Left cardiac atrium (tissue), 4 donors: Measurements from ENCODE around the gene ZBTB7B. TPM values are rescaled to one million over a fixed set of nuclear protein-coding genes. Genes with fewer than 3 reads are reported as not detected.
"Not testable (repeated sequence)": the region's sequence is repeated elsewhere in the genome, so short reads cannot be mapped to it uniquely, and the experiment has no call there.

ENCODE experiments used
- ATAC-seq, 2 donors: fragments of 200-7000 bp; cut with Tn5 transposase; one replicate each; pipeline ENCODE4 v1.9.1; 2020; ENCODE audit warnings: mild to moderate bottlenecking in 2 of 2, moderate library complexity in 2 of 2
- DNase-seq: peaks from one replicate; pipeline ENCODE4 v3.0.0-alpha.2; 2020
- intact Hi-C, 2 donors: fragments of 100-400 bp; cut with DNase I; formaldehyde crosslinking; loops; one replicate each; pipeline versions ENCODE4 v1.14.1 to v1.15.1; 2022 to 2023
- total RNA-seq, 2 donors: library from RNA; stranded (reverse); fragmentation: NEBNext Ultra II Directional; extraction: Animal tissue kit (Norgen Biotek cat#: 25700); gene quantifications; one replicate each; pipeline ENCODE4 v1.2.1, GENCODE V29; 2021
- donor health status: DM: no; HTN: yes; CAD: no.
- donor health status: DM: no; HTN: yes; CAD: no; lungs with severe emphysema.
- donor health status: DM: yes; HTN: yes; CAD: no.
- donor health status: Dilated cardiomyopathy.

ZBTB7B gene
- total RNA-seq, 2 donors from 2014 or later, result 49.6 to 52.6 TPM

GRCh38 chr1:154982341-154982740 is 20.3 kb upstream of the ZBTB7B start:
- DNase-seq, result no peak
- no peak for ATAC-seq
- intact Hi-C loops, result no loop called here

- ATAC-seq (peak; percentile 100), DNase-seq (peak; percentile 96)
- intact Hi-C loops, result no loop called here
These were observed 19.5 kb upstream of the ZBTB7B start, which contains the start of gene FLAD1 for GRCh38 chr1:154982897-154983648. FLAD1 (plus strand) TSS chr1:154983344; CDS start chr1:154983695, 351 bp downstream.

GRCh38 chr1:154983776-154984466 is 18.7 kb upstream of the ZBTB7B start:
- ATAC-seq (no peak), DNase-seq (no peak)
- intact Hi-C loops, result no loop called here

- intact Hi-C loops, DNase-seq, ATAC-seq: not testable (repeated sequence)
These were observed 15.9 kb upstream of the ZBTB7B start for GRCh38 chr1:154986736-154987135.

GRCh38 chr1:154987326-154987725 is 15.3 kb upstream of the ZBTB7B start:
- DNase-seq, result no peak
- no peak for ATAC-seq
- intact Hi-C loops, result no loop called here

GRCh38 chr1:154988058-154988954 is 14.3 kb upstream of the ZBTB7B start:
- no peak for DNase-seq

GRCh38 chr1:154989195-154989860 is 13.3 kb upstream of the ZBTB7B start:
- intact Hi-C loops, result no loop called here
- ATAC-seq, result no peak
- no peak for DNase-seq

More at GRCh38 chr1:154988058-154988954, 14.3 kb upstream of the ZBTB7B start:
- no peak for ATAC-seq
- intact Hi-C loops, result no loop called here

- DNase-seq (no peak), ATAC-seq (no peak)
- intact Hi-C loops, result no loop called here
These were observed 12.3 kb upstream of the ZBTB7B start for GRCh38 chr1:154990276-154990675.

GRCh38 chr1:154992721-154993571 is 9.7 kb upstream of the ZBTB7B start:
- ATAC-seq (no peak), DNase-seq (no peak)
- intact Hi-C loops, result no loop called here

GRCh38 chr1:154993572-154994268 is 8.9 kb upstream of the ZBTB7B start, which contains the start of gene LENEP:
LENEP (plus strand) TSS chr1:154993586; CDS start chr1:154993608, 22 bp downstream.
- DNase-seq (no peak), ATAC-seq (no peak)
- intact Hi-C loops, result no loop called here

- intact Hi-C loops, result no loop called here
- no peak for DNase-seq
These were observed 8.4 kb upstream of the ZBTB7B start for GRCh38 chr1:154994269-154994587.

GRCh38 chr1:154994591-154994990 is 8.0 kb upstream of the ZBTB7B start:
- intact Hi-C loops, result no loop called here
- DNase-seq, result no peak
- ATAC-seq, result no peak

More at GRCh38 chr1:154994269-154994587, 8.4 kb upstream of the ZBTB7B start:
- no peak for ATAC-seq

- peak; percentile 65 for DNase-seq
- intact Hi-C loops, ATAC-seq: not testable (repeated sequence)
These were observed 7.2 kb upstream of the ZBTB7B start for GRCh38 chr1:154995301-154995983.

- ATAC-seq, result no peak
- intact Hi-C loops, result no loop called here
- peak; percentile 22 for DNase-seq
These were observed 5.5 kb upstream of the ZBTB7B start for GRCh38 chr1:154996966-154997701.

GRCh38 chr1:154998201-154998780 is 4.3 kb upstream of the ZBTB7B start:
- intact Hi-C loops, result no loop called here
- DNase-seq (peak; percentile 14), ATAC-seq (no peak)
